ENCODE data around the gene CDC42EP5.

Gene CDC42EP5

GRCh38 chr19:54451331-54451871 is 21.7 kb downstream of the CDC42EP5 start:
- Histone ChIP-seq H3K23ac (ENCODE audit: low read depth, low read length, poor library complexity) (no peak overlapping the region), H4K91ac (ENCODE audit: low read depth, low read length, poor library complexity) (no peak overlapping the region), H2BK15ac (ENCODE audit: low read length) (no peak overlapping the region), H4K8ac (ENCODE audit: low read depth, low read length) (no peak overlapping the region), H2AK5ac (ENCODE audit: low read depth, low read length) (no peak overlapping the region), H3K18ac (ENCODE audit: low read length) (no peak overlapping the region), H3K14ac (ENCODE audit: low read length) (no peak overlapping the region), H3K4ac (ENCODE audit: low read length) (no peak overlapping the region), H2AFZ (ENCODE audit: low read length) (no peak overlapping the region), H3K9me3 (replicated peaks in 1 of 2; ENCODE audit: control insufficient read depth in 2 of 2, insufficient read depth in 1 of 2, low read depth in 1 of 2, low read length in 2 of 2) (no peaks in the 10 kb centered on the region), H2BK5ac (ENCODE audit: low read length) (no peak overlapping the region), H3K27ac (replicated peaks; ENCODE audit: low read length) (no peak overlapping the region), H3K4me1 (ENCODE audit: control insufficient read depth in 2 of 2, insufficient read depth in 1 of 2, low read depth in 1 of 2, low read length in 2 of 2) (peaks cover 0 to 4% of the 10 kb centered on the region in 2 donors), H2BK120ac (ENCODE audit: low read depth, low read length) (no peak overlapping the region), H3K4me3 (ENCODE audit: low read length in 2 of 2) (no peak overlapping the region), H3K9ac (ENCODE audit: low read depth, low read length, poor library complexity) (peak overlapping the region; percentile 27), H3K36me3 (replicated peaks in 1 of 2; ENCODE audit: control insufficient read depth in 2 of 2, insufficient read depth in 2 of 2, low read length in 2 of 2) (peaks cover 56 to 71% of the 10 kb centered on the region in 2 donors), H3K4me2 (ENCODE audit: insufficient read depth, low read length, poor library complexity, severe bottlenecking) (no peak overlapping the region), H2BK12ac (ENCODE audit: low read length) (no peak overlapping the region), H3K27me3 (ENCODE audit: control insufficient read depth in 3 of 3, insufficient read depth in 3 of 3, low read depth in 1 of 3, low read length in 3 of 3) (no peaks in the 10 kb centered on the region), H3K79me1 (ENCODE audit: low read depth, low read length) (peaks cover 41% of the 10 kb centered on the region)
- no CpG with 5 or more reads among the region's 9 CpGs for WGBS, 2 donors (ENCODE audit: extremely low coverage in 2 of 2, insufficient read length in 2 of 2, insufficient replicate concordance in 1 of 2)
- no peak for DNase-seq (ENCODE audit: low spot score)

- H3K4me2 ChIP-seq (ENCODE audit: insufficient read depth, low read length, poor library complexity, severe bottlenecking), result peak overlapping the region; percentile 92
- no peak overlapping the region for H2BK12ac ChIP-seq (ENCODE audit: low read length)
- peak overlapping the region; percentile 88 for H2AFZ ChIP-seq (ENCODE audit: low read length)
- no peak overlapping the region for H2BK15ac ChIP-seq (ENCODE audit: low read length)
- H3K27ac ChIP-seq (replicated peaks; ENCODE audit: low read length), result peak overlapping the region; percentile 42
- peak overlapping the region; percentile 97 for H3K14ac ChIP-seq (ENCODE audit: low read length)
- H2BK5ac ChIP-seq (ENCODE audit: low read length), result peak overlapping the region; percentile 90
- H2BK120ac ChIP-seq (ENCODE audit: low read depth, low read length), result no peak overlapping the region
- peak overlapping the region; percentile 92 for H3K18ac ChIP-seq (ENCODE audit: low read length)
- H4K8ac ChIP-seq (ENCODE audit: low read depth, low read length), result no peak overlapping the region
- peaks cover 0 to 4% of the 10 kb centered on the region in 2 donors for H3K4me1 ChIP-seq (ENCODE audit: control insufficient read depth in 2 of 2, insufficient read depth in 1 of 2, low read depth in 1 of 2, low read length in 2 of 2)
- peak overlapping the region; percentile 97 for H3K9ac ChIP-seq (ENCODE audit: low read depth, low read length, poor library complexity)
- no peak for DNase-seq (ENCODE audit: low spot score)
- WGBS, 2 donors (ENCODE audit: extremely low coverage in 2 of 2, insufficient read length in 2 of 2, insufficient replicate concordance in 1 of 2), result no CpG with 5 or more reads among the region's 21 CpGs
- H3K23ac ChIP-seq (ENCODE audit: low read depth, low read length, poor library complexity), result peak overlapping the region; percentile 100
- H2AK5ac ChIP-seq (ENCODE audit: low read depth, low read length), result peak overlapping the region; percentile 73
- H3K4ac ChIP-seq (ENCODE audit: low read length), result no peak overlapping the region
- peaks cover 40 to 67% of the 10 kb centered on the region in 2 donors for H3K36me3 ChIP-seq (replicated peaks in 1 of 2; ENCODE audit: control insufficient read depth in 2 of 2, insufficient read depth in 2 of 2, low read length in 2 of 2)
- peaks cover 35% of the 10 kb centered on the region for H3K79me1 ChIP-seq (ENCODE audit: low read depth, low read length)
- H3K9me3 ChIP-seq (replicated peaks in 1 of 2; ENCODE audit: control insufficient read depth in 2 of 2, insufficient read depth in 1 of 2, low read depth in 1 of 2, low read length in 2 of 2), result no peaks in the 10 kb centered on the region
- H3K4me3 ChIP-seq (ENCODE audit: low read length in 2 of 2), result peak overlapping the region; percentile 85 to 89
- H3K27me3 ChIP-seq (ENCODE audit: control insufficient read depth in 3 of 3, insufficient read depth in 3 of 3, low read depth in 1 of 3, low read length in 3 of 3), result no peaks in the 10 kb centered on the region
- no peak overlapping the region for H4K91ac ChIP-seq (ENCODE audit: low read depth, low read length, poor library complexity)
These were observed 23.4 kb downstream of the CDC42EP5 start for GRCh38 chr19:54449701-54450069.

GRCh38 chr19:54448774-54449700 is 24.1 kb downstream of the CDC42EP5 start, which contains the start of gene LENG8:
Gene LENG8 (plus strand): TSS chr19:54449199. CDS start chr19:54451345, 2,146 bp downstream.
- no CpG with 5 or more reads among the region's 96 CpGs for WGBS, 2 donors (ENCODE audit: extremely low coverage in 2 of 2, insufficient read length in 2 of 2, insufficient replicate concordance in 1 of 2)
- Histone ChIP-seq H3K9ac (ENCODE audit: low read depth, low read length, poor library complexity) (peak within 1 kb of the TSS; percentile 97), H2AFZ (ENCODE audit: low read length) (peak within 1 kb of the TSS; percentile 88)

More at GRCh38 chr19:54448774-54449700, 24.1 kb downstream of the CDC42EP5 start, which contains the start of gene LENG8:
- Histone ChIP-seq H2BK12ac (ENCODE audit: low read length) (no peak within 1 kb of the TSS), H3K27me3 (ENCODE audit: control insufficient read depth in 3 of 3, insufficient read depth in 3 of 3, low read depth in 1 of 3, low read length in 3 of 3) (no peaks in the 10 kb centered on the region), H4K8ac (ENCODE audit: low read depth, low read length) (peak within 1 kb of the TSS; percentile 72), H3K9me3 (replicated peaks in 1 of 2; ENCODE audit: control insufficient read depth in 2 of 2, insufficient read depth in 1 of 2, low read depth in 1 of 2, low read length in 2 of 2) (no peaks in the 10 kb centered on the region), H4K91ac (ENCODE audit: low read depth, low read length, poor library complexity) (peak within 1 kb of the TSS; percentile 68), H3K23ac (ENCODE audit: low read depth, low read length, poor library complexity) (peak within 1 kb of the TSS; percentile 100), H3K14ac (ENCODE audit: low read length) (peak within 1 kb of the TSS; percentile 97), H3K36me3 (replicated peaks in 1 of 2; ENCODE audit: control insufficient read depth in 2 of 2, insufficient read depth in 2 of 2, low read length in 2 of 2) (peaks cover 34 to 67% of the 10 kb centered on the region in 2 donors), H3K79me1 (ENCODE audit: low read depth, low read length) (peaks cover 30% of the 10 kb centered on the region), H2AK5ac (ENCODE audit: low read depth, low read length) (peak within 1 kb of the TSS; percentile 73), H3K4me1 (ENCODE audit: control insufficient read depth in 2 of 2, insufficient read depth in 1 of 2, low read depth in 1 of 2, low read length in 2 of 2) (peaks cover 0 to 4% of the 10 kb centered on the region in 2 donors), H3K4ac (ENCODE audit: low read length) (no peak within 1 kb of the TSS), H2BK120ac (ENCODE audit: low read depth, low read length) (no peak within 1 kb of the TSS), H3K4me2 (ENCODE audit: insufficient read depth, low read length, poor library complexity, severe bottlenecking) (peak within 1 kb of the TSS; percentile 92), H2BK15ac (ENCODE audit: low read length) (no peak within 1 kb of the TSS), H3K27ac (replicated peaks; ENCODE audit: low read length) (peak within 1 kb of the TSS; percentile 85), H3K18ac (ENCODE audit: low read length) (peak within 1 kb of the TSS; percentile 97), H2BK5ac (ENCODE audit: low read length) (peak within 1 kb of the TSS; percentile 90), H3K4me3 (ENCODE audit: low read length in 2 of 2) (peak within 1 kb of the TSS; percentile 85 to 89)
- peak; percentile 96 for DNase-seq (ENCODE audit: low spot score)

Data from neuronal stem cell (in vitro differentiated cells).